Vagina (tissue), 2 donors: ENCODE measurements around the gene OPRM1.

Experiments
- POLR2A ChIP-seq, 2 donors: fragments of 450-650 bp; IDR thresholded peaks; one replicate each; pipeline ENCODE4 v1.6.1; 2017; ENCODE audit warnings: antibody characterized with exemption in 2 of 2, mild to moderate bottlenecking in 2 of 2, moderate library complexity in 2 of 2
- POLR2AphosphoS5 ChIP-seq, 2 donors: sonication (generic); formaldehyde crosslinking; IDR thresholded peaks; one replicate each; pipeline ENCODE4 v1.9.0; 2017; ENCODE audit warnings: antibody characterized with exemption in 2 of 2, mild to moderate bottlenecking in 2 of 2, low read depth in 1 of 2; ENCODE audit not compliant: insufficient read depth in 1 of 2
- TF ChIP-seq, protein P1 (sequence below), 3 experiments: fragments of 450-650 bp in 2 of 3; fragments of 200-600 bp in 1 of 3; sonication (generic) in 1 of 3; IDR thresholded peaks; one replicate each; pipeline ENCODE4 v1.5.1; 2017 to 2019; ENCODE audit warnings: antibody characterized with exemption in 3 of 3, mild to moderate bottlenecking in 2 of 3, moderate library complexity in 2 of 3

DNA sequence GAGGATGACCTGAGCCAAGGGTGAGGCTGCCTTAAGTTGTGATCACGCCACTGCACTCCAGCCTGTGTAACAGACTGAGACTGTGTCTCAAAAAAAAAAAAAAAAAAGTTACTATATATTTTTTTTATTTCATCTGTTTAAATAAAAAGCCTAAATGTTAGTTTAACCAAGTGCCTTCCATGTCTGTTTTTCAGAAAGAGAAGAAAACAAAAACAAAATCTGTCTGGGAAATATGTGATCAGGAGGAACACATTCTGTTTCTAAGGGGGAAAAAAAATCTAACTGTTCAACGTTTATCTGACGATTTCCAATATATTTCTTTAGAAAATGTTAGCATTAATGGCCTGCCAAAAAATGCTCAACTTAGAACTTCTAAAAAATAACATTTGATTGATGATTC, 170.5 kb downstream of the OPRM1 start:
- TF ChIP-seq, protein P1, sequence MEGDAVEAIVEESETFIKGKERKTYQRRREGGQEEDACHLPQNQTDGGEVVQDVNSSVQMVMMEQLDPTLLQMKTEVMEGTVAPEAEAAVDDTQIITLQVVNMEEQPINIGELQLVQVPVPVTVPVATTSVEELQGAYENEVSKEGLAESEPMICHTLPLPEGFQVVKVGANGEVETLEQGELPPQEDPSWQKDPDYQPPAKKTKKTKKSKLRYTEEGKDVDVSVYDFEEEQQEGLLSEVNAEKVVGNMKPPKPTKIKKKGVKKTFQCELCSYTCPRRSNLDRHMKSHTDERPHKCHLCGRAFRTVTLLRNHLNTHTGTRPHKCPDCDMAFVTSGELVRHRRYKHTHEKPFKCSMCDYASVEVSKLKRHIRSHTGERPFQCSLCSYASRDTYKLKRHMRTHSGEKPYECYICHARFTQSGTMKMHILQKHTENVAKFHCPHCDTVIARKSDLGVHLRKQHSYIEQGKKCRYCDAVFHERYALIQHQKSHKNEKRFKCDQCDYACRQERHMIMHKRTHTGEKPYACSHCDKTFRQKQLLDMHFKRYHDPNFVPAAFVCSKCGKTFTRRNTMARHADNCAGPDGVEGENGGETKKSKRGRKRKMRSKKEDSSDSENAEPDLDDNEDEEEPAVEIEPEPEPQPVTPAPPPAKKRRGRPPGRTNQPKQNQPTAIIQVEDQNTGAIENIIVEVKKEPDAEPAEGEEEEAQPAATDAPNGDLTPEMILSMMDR (IDR thresholded peaks at IDR 0.05), result no peak
- no peak for TF ChIP-seq POLR2A (IDR thresholded peaks at IDR 0.05)
- no peak for TF ChIP-seq POLR2AphosphoS5 (IDR thresholded peaks at IDR 0.05; ENCODE audit: insufficient read depth in 1 of 2, low read depth in 1 of 2)
